ENCODE measurements around the gene GALE.

DNA sequence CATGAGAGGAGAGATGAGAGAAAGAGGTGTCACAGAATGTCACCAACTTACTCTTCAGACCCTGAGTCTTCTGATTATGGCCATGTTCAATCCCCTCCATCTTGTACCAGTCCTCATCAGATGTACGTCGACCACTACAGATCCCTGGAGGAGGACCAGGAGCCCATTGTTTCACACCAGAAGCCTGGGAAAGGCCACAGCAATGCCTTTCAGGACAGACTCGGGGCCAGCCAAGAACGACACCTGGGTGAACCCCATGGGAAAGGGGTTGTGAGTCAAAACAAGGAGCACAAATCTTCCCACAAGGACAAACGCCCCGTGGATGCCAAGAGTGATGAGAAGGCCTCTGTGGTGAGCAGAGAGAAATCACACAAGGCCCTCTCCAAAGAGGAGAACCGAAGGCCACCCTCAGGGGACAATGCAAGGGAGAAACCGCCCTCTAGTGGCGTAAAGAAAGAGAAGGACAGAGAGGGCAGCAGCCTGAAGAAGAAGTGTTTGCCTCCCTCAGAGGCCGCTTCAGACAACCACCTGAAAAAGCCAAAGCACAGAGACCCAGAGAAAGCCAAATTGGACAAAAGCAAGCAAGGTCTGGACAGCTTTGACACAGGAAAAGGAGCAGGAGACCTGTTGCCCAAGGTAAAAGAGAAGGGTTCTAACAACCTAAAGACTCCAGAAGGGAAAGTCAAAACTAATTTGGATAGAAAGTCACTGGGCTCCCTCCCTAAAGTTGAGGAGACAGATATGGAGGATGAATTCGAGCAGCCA lies 49.3 kb downstream of the GALE start:
- TF ChIP-seq TAF1 (IDR thresholded peaks at IDR 0.05; ENCODE audit: low read depth, low read length) (no peak), POLR2A (IDR thresholded peaks at IDR 0.05; ENCODE audit: low read depth, low read length) (no peak), POLR2AphosphoS5 (IDR thresholded peaks at IDR 0.05; ENCODE audit: low read depth, low read length) (no peak), SPI1 (IDR thresholded peaks at IDR 0.05; ENCODE audit: low read depth, low read length) (no peak), PAX5 (IDR thresholded peaks at IDR 0.05; ENCODE audit: insufficient read depth, low read length, severe bottlenecking) (no peak), POU2F2 (IDR thresholded peaks at IDR 0.05; ENCODE audit: low read depth, low read length) (no peak)
